Glomerular visceral epithelial cell (primary cell): ENCODE data around the gene PIGO.
A peak's percentile ranks its signal among the peaks of the same experiment; 100 is the strongest.

Experiments used
- DNase-seq: peaks from one replicate; pipeline ENCODE4 v3.0.0-alpha.2; 2016; ENCODE audit errors: extremely low spot score

PIGO gene

DNA sequence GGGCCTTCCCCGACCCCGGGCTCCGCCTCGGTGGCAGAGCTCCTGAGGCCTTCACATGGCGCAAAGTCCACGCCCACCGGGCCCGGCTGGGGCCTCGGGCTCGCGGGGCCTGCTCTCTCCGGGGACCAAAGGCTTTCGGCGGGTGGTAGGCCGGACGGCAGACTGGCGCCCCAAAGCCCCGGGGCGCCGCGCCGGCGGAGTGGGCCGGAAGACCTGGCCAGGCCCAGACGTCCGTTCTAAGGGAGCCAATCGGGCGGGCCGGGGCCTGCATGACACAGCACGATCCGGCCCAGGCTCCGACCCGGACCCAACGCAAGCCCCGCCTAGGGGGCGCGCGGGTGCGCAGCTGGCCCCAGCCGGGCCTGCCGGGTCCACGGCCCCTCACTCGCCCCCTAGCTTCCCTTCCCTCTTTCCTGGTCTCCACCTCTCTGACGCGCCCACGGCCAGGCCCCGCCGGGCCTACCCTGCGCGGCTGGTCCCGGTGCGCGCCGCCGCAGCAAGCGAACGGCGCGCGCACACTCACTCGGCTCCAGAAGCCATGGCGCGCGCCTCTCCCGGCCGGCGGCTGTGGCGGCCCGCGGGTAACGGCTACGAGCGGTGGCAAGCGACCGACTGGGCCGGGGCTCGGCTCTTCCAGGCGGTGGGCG, 24.5 kb downstream of the PIGO start:
- peak; percentile 90 for DNase-seq

DNA sequence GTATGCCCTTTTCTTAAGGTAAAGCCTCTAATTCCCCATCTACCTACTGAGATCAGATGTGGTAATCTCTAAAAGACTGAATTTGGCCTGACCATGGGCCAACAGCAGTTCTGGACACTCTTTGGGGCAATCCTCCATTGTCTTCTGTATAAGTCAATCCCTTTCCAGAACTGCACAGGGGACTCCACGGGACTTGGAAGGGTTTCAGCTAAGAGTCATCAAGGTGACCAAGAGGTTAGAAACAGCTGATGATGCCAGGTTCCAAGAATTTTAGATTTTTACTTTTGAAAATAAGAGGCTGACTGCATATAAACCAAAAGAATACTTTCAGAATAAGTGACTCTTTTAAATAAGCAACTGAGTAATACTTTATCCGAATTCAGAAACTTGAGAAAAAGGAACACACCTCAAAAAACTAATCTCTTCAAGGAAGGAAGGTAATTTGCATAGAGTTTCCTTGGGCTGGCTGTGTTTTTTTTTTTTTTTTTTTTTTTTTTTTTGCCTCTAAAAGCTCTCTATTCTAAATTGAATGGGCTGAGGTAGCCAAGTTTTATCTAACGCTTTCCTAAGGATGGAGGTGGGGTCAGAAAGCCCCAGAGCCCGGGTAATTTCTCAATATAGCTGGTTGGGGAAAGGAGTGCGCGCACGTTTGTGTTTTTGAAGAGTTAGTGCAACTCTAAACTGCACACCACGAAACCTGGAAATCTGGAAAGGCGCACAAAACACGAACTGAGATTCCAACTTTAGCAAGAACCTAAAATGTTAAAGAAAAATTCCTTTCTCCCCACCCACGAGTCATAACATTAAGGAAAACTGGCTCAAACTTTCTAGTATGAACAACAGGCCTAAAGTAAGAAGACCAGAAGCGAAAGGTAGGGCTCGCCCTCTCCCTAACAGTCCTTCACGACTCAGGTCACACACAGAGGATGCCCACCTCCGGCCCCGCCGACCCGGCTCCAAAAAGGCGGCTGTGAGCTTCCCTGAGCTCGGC, 25.3 kb downstream of the PIGO start:
- peak; percentile 37 for DNase-seq

DNA sequence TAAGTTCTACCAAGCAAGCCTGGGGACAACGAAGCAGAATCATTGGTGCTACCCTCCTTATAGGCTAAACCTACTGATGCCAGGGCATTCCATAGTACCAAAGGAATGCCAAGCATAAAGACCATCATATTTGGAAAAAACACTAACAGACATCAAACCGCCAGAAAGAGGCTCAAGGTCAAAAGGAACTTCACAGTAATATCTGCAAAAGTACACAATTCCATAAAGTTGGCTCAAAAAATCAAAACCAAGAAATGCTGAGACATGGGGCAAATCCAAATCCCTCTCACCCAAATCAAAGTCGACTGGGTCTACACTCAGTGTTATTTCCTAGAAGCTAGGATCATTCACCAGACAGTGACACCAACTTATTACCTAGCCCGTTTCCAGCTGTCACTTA, 27.4 kb downstream of the PIGO start:
- no peak for DNase-seq

DNA sequence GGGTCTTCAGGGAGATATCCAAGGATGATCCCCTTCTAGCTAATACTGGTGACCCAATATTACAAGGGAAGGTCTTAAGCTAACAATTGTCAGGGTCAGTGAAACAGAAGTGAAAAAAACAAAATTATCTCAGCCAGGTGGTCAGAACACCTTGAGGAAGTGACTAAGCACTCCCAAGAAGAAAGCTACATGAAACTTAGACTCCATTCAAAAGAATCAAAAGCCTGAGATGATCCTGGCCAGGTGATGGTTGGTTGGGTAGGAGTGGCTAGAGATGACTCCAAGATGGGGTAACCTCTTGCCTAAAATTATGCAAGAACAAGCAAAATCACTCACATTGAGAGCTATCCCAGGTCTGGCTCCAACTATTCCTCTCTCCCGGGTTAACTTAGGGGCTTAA, 29.3 kb downstream of the PIGO start:
- no peak for DNase-seq

DNA sequence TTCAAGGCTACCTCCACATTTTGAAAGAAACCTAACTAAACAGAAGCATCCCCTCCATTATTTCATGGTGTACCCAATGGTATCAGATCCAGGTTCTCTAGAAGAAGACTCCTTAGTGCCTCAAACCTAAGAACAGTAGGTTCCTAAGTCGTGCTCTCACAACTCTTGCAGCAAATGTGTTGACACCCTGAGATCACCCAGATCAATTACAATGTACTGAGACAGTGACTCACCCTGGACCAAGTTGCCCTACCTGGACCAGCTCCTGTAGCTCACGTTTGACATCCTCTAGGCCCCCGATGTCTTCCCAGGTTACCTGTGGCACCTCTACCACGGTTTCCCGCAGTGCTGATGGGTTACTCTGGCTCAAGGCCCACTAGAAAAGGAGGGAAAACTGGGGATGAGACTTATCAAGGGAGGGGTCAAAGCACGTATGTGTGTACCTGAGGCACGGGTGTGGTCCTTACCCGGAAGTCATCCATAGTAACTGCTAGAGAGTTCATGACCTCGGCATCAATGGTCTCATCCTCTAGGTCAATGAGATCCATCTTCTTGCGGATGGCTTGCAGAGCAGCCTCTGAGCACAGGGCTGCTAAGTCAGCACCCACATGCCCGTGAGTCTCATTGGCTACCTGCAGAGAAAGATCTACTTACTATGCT, 35.7 kb downstream of the PIGO start:
- DNase-seq, result no peak

DNA sequence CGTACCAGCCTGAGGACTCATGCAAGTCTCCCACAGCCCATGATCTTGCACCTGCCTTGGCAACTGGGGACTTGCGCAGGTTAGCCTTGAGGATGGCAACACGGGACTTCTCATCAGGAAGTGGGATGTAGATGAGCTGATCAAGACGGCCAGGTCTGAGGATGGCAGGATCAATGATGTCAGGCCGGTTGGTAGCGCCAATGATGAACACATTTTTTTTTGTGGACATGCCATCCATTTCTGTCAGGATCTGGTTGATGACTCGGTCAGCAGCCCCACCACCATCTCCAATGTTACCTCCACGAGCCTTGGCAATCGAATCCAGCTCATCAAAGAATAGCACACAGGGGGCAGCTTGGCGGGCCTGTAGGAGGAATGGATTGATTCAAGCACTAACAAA, 37.0 kb downstream of the PIGO start:
- DNase-seq, result no peak

DNA sequence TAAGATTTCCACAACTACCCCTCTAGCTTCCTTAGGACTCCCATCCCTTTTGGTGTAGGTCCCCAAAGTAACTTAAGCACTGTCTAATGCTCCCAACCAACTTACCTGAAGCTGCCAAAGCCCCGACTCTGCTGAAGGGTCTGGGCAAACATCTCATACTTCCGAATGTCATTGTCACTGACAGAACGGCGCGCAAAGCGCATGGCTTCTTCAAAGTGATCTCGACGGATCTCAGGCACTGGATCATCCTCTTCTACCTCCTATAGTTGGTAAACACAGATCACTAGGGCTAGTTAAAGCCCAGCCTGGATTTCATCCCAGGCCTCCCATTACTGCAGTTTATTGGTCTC, 39.1 kb downstream of the PIGO start:
- no peak for DNase-seq

DNA sequence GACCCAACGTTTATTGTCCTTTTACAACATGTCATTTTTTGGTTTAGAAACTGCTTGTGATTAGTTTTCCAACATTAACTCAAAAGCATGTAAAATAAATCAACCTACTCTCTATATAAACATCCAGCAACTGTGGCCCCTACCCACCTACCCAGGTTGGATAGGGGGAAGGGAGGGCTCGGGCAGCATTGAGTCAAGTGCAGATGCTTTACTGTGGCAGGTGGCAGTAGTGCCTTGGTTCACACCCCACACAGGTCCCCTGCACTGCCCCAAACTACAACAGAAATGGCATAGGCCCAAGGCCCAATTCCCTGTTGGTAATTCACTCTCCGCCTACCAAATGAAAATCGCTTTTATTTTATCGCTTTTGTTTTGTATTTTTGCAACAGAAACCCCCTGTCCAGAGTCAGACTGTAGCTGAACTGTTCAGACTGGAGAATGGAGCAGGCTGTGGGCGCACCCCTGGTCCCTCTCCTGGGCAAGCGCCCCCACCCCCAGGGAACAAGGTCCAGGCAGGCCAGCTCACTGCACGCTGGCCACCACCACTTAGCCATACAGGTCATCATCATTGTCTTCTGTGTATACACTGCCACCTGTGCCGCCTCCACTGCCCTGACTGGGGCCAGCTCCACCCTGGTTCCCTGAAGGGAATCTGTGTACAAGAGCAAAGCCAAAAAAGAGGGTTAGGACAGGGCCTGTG, 39.7 kb downstream of the PIGO start:
- no peak for DNase-seq

DNA sequence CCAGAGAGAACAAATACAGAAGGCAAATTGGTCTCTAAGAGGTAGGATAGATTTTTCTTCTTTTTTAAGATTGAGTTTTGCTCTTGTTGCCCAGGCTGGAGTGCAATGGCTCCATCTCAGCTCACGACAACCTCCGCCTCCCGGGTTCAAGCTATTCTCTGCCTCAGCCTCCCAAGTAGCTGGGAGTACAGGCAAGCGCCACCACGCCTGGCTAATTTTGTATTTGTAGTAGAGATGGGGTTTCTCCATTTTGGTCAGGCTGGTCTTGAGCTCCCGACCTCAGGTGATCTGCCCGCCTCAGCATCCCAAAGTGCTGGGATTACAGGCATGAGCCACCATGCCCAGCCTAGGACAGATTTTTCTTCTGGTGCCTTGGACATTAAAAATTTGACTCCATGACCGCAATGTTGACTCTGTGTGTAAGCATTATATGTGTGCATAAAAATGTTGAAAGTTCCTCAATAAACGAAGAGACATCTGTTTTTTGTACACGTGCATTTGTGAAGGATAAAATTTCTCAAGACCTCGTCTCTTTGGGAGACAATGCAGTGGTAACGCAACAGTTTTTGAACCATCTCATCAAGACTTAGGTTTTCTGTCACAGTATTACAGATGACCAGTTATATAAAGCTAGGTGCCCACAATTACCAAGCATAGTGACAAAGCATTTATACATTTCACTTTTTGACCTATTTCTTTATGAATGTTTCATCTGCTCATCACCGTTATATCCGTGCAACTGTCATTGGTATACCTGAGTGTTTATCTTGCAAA, 41.3 kb downstream of the PIGO start:
- DNase-seq, result no peak

DNA sequence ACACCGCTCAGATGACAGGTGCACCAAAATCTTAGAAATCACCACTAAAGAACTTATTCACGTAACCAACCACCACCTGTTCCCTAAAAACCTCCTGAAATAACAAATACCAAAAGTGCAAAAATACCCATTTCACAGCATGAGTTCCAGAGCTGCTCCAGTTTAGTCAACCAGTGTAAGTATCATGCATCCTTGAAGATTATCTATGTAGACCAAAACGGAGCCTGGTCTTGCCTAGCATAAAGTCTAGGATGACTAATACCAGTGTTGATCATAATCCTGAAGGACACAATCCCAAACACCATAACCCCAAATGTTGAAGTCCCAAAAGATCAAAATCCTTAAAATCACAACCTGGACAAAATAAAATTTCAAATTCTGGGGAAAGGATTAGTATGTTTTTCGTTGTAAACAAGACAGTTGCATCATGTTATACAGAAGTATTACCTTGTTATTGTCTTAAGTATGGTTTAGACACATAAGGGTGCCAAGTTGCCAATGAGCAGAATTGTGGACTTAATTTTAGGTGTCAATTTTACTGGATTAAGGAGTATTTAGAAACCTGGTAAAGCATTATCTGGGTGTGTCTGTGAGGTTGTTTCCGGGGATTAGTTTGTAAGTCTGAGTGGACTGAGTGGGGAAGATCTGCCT, 42.1 kb downstream of the PIGO start:
- DNase-seq, result no peak

DNA sequence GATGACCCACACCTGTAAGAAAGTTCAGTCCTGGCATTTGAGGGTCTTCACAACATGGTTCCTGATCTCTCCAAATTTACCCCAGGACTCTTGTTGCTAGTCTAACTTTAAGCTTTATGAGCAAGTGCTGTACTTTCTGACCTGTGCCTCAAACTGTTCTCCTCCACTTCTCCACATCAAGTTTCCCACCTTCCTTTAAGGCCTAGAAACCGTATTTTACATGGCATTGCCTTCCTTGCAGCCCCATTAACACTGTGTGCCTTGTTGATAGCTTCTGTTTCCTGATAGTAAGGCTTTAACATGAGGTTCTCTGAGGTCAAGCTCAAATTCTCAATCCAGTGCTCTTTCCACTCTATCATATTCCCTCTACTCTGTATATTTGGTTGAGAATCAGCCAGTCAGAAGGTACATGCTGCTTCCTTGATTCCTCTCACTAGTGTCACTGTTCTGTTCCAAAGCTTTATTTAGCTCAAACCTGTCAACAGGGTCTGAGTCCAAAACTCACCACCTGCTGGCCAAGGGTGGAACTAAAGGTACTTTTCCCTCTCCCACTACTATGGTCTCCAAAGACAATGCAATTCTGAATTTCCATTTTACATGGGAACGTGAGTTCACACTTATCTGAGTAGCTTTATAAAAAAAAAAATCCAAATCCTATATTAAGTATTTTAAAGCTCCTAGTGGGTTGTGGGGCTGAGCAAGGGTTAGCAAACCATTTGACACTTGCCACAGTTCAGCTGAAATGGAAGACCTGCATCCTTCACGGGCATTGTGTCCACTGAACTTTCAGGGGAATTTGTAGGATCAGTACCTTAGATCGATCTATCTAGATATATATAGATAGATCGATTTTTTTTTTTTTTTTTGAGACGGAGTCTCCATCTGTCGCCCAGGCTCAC, 45.1 kb downstream of the PIGO start:
- DNase-seq, result peak; percentile 51

DNA sequence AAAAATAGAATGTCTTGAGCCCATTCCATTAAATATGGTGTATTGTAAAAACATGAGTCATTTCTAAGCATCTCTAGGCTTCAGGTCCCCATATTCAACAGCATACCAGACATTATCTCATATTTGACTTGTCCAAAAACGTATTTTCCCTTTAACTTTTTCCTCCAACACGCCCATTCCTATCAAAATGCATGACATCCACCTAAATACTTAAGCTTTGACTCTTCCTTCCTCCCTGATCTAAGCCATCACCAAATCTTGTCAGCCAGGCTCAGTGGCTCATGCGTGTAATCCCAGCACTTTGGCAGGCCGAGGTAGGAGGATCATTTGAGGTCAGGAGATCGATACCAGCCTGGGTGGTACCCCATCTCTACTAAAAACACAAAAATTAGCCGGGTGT, 47.9 kb downstream of the PIGO start:
- DNase-seq, result no peak

DNA sequence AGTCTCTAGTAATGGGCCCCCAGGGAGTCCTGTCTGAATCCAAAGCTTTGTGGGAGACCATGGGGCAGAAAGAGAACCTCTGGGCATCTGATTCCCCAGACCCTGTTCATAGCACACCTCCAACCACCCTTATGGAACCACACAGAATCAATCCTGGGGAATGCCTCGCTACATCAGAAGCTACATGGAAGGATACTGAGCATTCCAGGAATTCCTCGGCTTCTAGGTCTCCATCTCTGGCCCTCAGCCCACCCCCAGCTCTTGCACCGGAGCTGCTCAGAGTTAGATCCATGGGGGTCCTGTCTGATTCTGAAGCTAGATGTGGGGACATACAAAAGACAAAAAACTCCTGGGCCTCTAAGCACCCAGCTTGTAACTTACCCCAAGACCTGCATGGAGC, 52.3 kb downstream of the PIGO start:
- no peak for DNase-seq

DNA sequence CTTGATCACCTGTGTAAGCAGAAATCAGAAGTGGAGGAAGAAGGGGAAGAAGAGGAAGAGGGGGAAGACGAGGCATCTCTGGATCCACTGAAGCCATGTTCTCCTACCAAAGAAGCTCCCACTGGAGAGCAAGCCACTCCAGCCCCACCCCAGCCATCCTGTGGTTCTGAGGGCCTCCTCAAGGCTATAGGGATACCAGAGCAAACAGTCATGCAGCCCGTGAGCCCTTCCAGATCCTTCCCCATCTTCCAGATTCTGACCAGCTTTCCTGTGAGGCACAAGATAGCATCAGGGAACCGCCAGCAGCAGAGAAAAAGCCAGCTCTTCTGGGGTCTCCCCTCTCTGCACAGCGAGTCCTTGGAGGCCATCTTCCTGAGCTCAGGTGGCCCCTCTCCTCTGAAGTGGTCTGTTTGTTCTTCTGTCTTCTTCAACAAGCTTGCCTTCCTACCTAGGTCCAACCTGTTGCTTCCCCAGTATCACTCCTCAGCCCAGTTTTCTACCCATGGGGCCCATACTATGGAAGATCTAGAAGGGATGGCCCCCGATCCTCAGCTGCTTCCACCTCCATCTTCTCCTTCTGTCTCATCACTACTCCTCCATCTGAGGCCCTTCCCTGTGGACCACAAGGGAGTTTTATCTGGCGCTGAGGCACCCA, 53.4 kb downstream of the PIGO start:
- DNase-seq, result no peak

DNA sequence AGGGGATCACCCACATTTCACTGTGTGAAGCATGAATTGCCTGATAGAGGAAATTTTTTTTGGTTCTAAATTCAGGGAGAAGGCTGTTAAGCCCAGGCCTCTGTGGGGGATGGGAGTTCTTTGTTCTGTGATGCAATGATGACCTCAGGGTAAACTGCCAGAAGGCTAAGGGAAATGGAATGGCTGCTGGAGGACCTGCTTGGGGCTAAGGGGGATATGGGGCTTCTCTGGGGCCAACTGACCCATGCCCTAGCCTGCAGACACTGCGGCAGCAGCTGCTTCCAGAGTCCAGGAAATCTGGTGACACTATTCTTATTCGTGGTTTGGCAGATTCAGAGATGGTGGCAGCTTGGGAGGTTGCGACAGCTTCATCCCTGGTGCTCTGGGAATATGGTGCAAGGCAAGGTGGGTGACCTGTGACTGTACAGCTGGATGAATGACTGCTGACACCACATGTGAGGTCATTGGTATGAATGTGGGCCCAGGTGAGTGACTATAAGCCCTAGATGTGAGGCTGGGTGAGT, 54.2 kb downstream of the PIGO start:
- no peak for DNase-seq
